GM10248 (cell line): ENCODE measurements around the gene ANKAR.
"Not testable (repeated sequence)": the region's sequence is repeated elsewhere in the genome, so short reads cannot be mapped to it uniquely, and the experiment has no call there.

Source experiments
- CTCF ChIA-PET: fragments of 300-600 bp; sonication (Branson Sonifier 250); formaldehyde crosslinking; extraction: SDS; loops from one replicate; lab custom pipeline; 2021; ENCODE audit warnings: antibody characterized with exemption; lab: Yijun Ruan, JAX
- POLR2A ChIA-PET: fragments of 350-650 bp; sonication (Branson Sonifier 250); formaldehyde crosslinking; extraction: SDS; loops from one replicate; lab custom pipeline; 2020; ENCODE audit warnings: antibody characterized with exemption; lab: Yijun Ruan, JAX
- DNase-seq: peaks from one replicate; pipeline ENCODE4 v3.0.0; 2012; ENCODE audit errors: extremely low spot score
- TF ChIP-seq, protein P1 (sequence below): IDR thresholded peaks from 2 replicates; pipeline ENCODE4 v1.5.1; 2012; ENCODE audit warnings: mild to moderate bottlenecking, low read depth; ENCODE audit errors: extremely low read depth, missing control alignments, control extremely low read depth

The ANKAR gene

GRCh38 chr2:189646521-189646920 lies 27.9 kb upstream of the ANKAR start:
- ChIA-PET POLR2A (no interaction called here), CTCF (no interaction called here)
- DNase-seq = no peak
- TF ChIP-seq, protein P1, sequence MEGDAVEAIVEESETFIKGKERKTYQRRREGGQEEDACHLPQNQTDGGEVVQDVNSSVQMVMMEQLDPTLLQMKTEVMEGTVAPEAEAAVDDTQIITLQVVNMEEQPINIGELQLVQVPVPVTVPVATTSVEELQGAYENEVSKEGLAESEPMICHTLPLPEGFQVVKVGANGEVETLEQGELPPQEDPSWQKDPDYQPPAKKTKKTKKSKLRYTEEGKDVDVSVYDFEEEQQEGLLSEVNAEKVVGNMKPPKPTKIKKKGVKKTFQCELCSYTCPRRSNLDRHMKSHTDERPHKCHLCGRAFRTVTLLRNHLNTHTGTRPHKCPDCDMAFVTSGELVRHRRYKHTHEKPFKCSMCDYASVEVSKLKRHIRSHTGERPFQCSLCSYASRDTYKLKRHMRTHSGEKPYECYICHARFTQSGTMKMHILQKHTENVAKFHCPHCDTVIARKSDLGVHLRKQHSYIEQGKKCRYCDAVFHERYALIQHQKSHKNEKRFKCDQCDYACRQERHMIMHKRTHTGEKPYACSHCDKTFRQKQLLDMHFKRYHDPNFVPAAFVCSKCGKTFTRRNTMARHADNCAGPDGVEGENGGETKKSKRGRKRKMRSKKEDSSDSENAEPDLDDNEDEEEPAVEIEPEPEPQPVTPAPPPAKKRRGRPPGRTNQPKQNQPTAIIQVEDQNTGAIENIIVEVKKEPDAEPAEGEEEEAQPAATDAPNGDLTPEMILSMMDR = no peak

DNA sequence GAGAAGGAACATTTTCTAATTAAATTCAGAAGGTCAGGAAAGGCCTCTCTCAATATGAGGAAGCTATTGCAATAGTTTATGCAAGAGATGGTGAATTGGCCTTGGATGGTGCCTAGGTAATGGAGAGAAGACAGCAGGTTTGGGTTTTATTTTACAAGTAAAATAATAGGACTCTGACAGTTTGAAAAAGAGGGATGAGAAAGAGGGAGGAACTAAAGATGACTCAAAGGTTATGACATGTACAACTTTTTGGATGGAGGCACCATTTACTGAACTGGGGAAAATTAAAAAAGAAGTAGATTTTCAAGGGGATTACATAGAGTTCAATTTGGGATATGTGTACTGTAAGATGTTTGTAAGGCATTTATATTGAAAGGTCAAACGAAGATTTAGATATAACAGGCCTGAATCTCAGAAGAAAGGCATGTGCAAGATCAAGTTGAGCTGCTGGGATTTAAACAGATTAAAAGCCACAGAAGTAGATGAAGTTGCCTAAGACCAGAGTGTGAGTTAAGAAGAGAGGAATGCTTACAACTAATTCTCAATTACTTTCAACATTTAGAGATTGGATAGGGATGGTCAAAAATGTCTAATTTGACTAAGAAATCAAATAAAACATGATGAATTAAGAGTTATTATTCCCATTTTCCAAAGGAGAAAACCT lies 25.5 kb upstream of the ANKAR start:
- CTCF ChIA-PET = interaction anchor here (3.5 kb wide), 1 partner anchor 13 kb away, joined by 23 read pairs; the partner anchor contains the start of gene ASNSD1
- TF ChIP-seq, protein P1 = no peak

GRCh38 chr2:189651284-189651683 lies 23.2 kb upstream of the ANKAR start:
- TF ChIP-seq, protein P1 = no peak
- no peak for DNase-seq
- POLR2A ChIA-PET = no interaction called here
- CTCF ChIA-PET = interaction anchor here (3.5 kb wide), 1 partner anchor 10 kb away, joined by 23 read pairs; the partner anchor contains the start of gene ASNSD1

More for the DNA sequence above, 25.5 kb upstream of the ANKAR start:
- DNase-seq = no peak
- POLR2A ChIA-PET = no interaction called here

- POLR2A ChIA-PET, DNase-seq, CTCF ChIA-PET: not testable (repeated sequence)
Observed at GRCh38 chr2:189653464-189653863, 21.0 kb upstream of the ANKAR start.

DNA sequence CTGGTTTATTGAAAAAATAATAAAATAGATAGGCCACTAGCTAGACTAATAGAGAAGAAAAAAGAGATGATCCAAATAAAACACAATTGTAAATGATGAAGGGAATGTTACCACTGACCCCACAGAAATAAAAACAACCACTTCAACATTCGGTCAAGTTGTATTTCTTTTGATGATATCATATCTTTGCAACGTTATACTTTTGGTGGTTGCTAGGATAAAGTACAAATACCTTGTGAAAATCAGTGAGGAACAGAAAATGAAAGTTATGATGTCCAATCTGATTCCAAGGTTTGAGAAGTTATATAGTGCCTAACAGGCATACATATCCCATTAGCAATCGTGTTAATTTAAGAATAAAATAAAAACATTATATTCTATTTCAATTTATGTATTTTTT lies 19.8 kb upstream of the ANKAR start:
- DNase-seq = no peak
- ChIA-PET POLR2A (no interaction called here), CTCF (no interaction called here)
- TF ChIP-seq, protein P1 = no peak

DNA sequence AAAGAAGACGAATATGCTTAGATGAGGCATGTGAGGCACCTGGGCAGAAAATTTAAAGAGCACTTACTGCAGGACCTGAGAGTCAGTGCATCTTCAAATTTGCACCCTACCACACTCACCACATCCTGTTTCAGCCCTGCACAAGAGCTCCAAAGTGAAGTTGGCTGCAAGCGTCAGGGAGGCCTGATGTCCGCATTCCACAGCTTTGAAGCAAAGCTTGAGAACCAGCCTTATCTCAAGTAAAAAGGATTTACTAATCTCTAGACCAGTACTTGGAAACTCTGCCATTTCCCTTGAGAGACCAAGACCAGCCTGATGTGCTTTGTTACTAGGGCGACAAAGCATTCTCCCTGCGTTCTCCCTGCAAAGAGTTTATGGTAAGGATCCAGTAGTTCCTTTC lies 16.6 kb upstream of the ANKAR start:
- ChIA-PET CTCF (interaction anchor here (1.0 to 9.5 kb wide), 9 partner anchors 9 to 501 kb away, joined by 3 to 129 read pairs (median 15); partner anchors contain the start of genes ANKAR and OSGEPL1), POLR2A (no interaction called here)
- DNase-seq = no peak
- TF ChIP-seq, protein P1 = no peak
